Parathyroid adenoma (tissue), 2 donors: ENCODE data around the gene CLIP1.

Source experiments
- H2AFZ ChIP-seq: fragments of 300-600 bp; sonication (generic); one replicate; pipeline ENCODE4 v1.7.0; 2017; ENCODE audit warnings: antibody characterized with exemption, mild to moderate bottlenecking
- H3K27ac ChIP-seq: fragments of 300-600 bp; sonication (generic); one replicate; pipeline ENCODE4 v1.7.0; 2017
- H3K27me3 ChIP-seq: fragments of 300-600 bp; sonication (generic); one replicate; pipeline ENCODE4 v1.7.0; 2017; ENCODE audit warnings: low read length; ENCODE audit not compliant: control insufficient read depth, insufficient read depth
- H3K36me3 ChIP-seq: fragments of 300-600 bp; sonication (generic); one replicate; pipeline ENCODE4 v1.7.0; 2017; ENCODE audit warnings: low read length; ENCODE audit not compliant: control insufficient read depth, insufficient read depth
- H3K4me1 ChIP-seq: fragments of 300-600 bp; sonication (generic); one replicate; pipeline ENCODE4 v1.7.0; 2017; ENCODE audit warnings: control low read depth
- H3K4me2 ChIP-seq: fragments of 300-600 bp; sonication (generic); one replicate; pipeline ENCODE4 v1.7.0; 2017; ENCODE audit warnings: low read length
- H3K4me3 ChIP-seq: fragments of 300-600 bp; sonication (generic); one replicate; pipeline ENCODE4 v1.7.0; 2017; ENCODE audit warnings: low read depth, low read length
- H3K79me2 ChIP-seq: fragments of 300-600 bp; sonication (generic); one replicate; pipeline ENCODE4 v1.7.0; 2017; ENCODE audit warnings: control low read depth
- H3K9ac ChIP-seq: fragments of 300-600 bp; sonication (generic); one replicate; pipeline ENCODE4 v1.7.0; 2017; ENCODE audit warnings: mild to moderate bottlenecking
- H3K9me3 ChIP-seq: fragments of 300-600 bp; sonication (generic); one replicate; pipeline ENCODE4 v1.7.0; 2017; ENCODE audit warnings: low read length; ENCODE audit not compliant: control insufficient read depth
- CTCF ChIP-seq: fragments of 300-600 bp; sonication (generic); IDR thresholded peaks from one replicate; pipeline ENCODE4 v1.7.0; 2017; ENCODE audit warnings: antibody characterized with exemption, mild to moderate bottlenecking
- donor health status: primary hyperparathyroidism.

CLIP1 gene

GRCh38 chr12:122354958-122355641 is 67.4 kb downstream of the CLIP1 start:
- H2AFZ ChIP-seq = no peak overlapping the region
- H3K4me3 ChIP-seq = no peak overlapping the region
- peaks cover 2% of the 10 kb centered on the region for H3K79me2 ChIP-seq
- no peak overlapping the region for H3K4me2 ChIP-seq
- TF ChIP-seq CTCF = no peak
- no peaks in the 10 kb centered on the region for H3K4me1 ChIP-seq
- no peaks in the 10 kb centered on the region for H3K9me3 ChIP-seq
- no peaks in the 10 kb centered on the region for H3K27me3 ChIP-seq
- H3K9ac ChIP-seq = no peak overlapping the region
- H3K36me3 ChIP-seq = no peaks in the 10 kb centered on the region
- H3K27ac ChIP-seq = no peak overlapping the region

- Histone ChIP-seq H3K27ac (no peak overlapping the region), H3K9ac (no peak overlapping the region)
Measured at GRCh38 chr12:122352394-122352793, 70.1 kb downstream of the CLIP1 start.

GRCh38 chr12:122350141-122350848 is 72.2 kb downstream of the CLIP1 start:
- Histone ChIP-seq H2AFZ (no peak overlapping the region), H3K4me2 (no peak overlapping the region), H3K27ac (no peak overlapping the region), H3K4me1 (peaks cover 3% of the 10 kb centered on the region), H3K36me3 (no peaks in the 10 kb centered on the region), H3K9me3 (no peaks in the 10 kb centered on the region), H3K27me3 (no peaks in the 10 kb centered on the region), H3K9ac (no peak overlapping the region), H3K4me3 (no peak overlapping the region), H3K79me2 (peaks cover 1% of the 10 kb centered on the region)
- no peak for TF ChIP-seq CTCF

More at GRCh38 chr12:122352394-122352793, 70.1 kb downstream of the CLIP1 start:
- H3K4me2 ChIP-seq = no peak overlapping the region
- H3K4me3 ChIP-seq = no peak overlapping the region
- no peak for TF ChIP-seq CTCF
- peaks cover 3% of the 10 kb centered on the region for H3K4me1 ChIP-seq
- H2AFZ ChIP-seq = no peak overlapping the region
- H3K79me2 ChIP-seq = peaks cover 2% of the 10 kb centered on the region
- no peaks in the 10 kb centered on the region for H3K9me3 ChIP-seq
- no peaks in the 10 kb centered on the region for H3K36me3 ChIP-seq
- no peaks in the 10 kb centered on the region for H3K27me3 ChIP-seq

DNA sequence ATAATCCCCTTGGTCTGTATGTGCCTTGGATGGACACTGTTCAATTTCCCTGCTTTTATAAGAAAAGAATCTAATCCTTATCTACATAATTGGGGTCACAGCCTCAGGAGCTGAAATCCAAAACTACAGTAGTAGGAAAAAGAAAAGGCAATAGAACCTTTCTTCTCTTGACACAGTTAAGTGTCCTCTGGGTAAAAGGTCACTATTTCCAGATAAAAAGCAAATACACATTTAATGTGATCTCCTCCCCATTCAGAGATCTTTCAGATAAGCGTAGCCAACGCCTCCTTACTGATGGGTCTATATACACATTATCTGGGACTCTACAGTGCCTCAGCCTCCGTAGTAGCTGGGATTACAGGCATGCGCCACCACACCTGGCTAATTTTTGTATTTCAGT is 73.4 kb downstream of the CLIP1 start:
- H3K4me1 ChIP-seq = peaks cover 3% of the 10 kb centered on the region
- H3K36me3 ChIP-seq = no peaks in the 10 kb centered on the region
- H3K79me2 ChIP-seq = no peaks in the 10 kb centered on the region
- H3K27me3 ChIP-seq = no peaks in the 10 kb centered on the region
- no peak overlapping the region for H2AFZ ChIP-seq
- no peaks in the 10 kb centered on the region for H3K9me3 ChIP-seq
- TF ChIP-seq CTCF = no peak
- H3K9ac ChIP-seq = no peak overlapping the region
- H3K27ac ChIP-seq = no peak overlapping the region
- no peak overlapping the region for H3K4me3 ChIP-seq
- H3K4me2 ChIP-seq = no peak overlapping the region
